HCT116 (cell line): ENCODE data around the gene CRISP1.

Source experiments
- CEBPB ChIP-seq: IDR thresholded peaks from 2 replicates; pipeline ENCODE4 v1.6.1; 2012; ENCODE audit warnings: low read depth
- EZH2 ChIP-seq: fragments of 200-600 bp; sonication (generic); IDR thresholded peaks from 2 replicates; pipeline ENCODE4 v1.6.1; 2017; ENCODE audit warnings: antibody characterized with exemption, mixed run types
- POLR2A ChIP-seq: IDR thresholded peaks from 2 replicates; pipeline ENCODE4 v1.7.0; 2011; ENCODE audit warnings: borderline replicate concordance; ENCODE audit not compliant: insufficient read depth, insufficient read length; ENCODE audit errors: extremely low read depth
- POLR2AphosphoS5 ChIP-seq: IDR thresholded peaks from 2 replicates; pipeline ENCODE4 v1.6.1; 2011; ENCODE audit warnings: mild to moderate bottlenecking, low read depth, low read length, moderate library complexity
- ZNF274 ChIP-seq: fragments of 200-500 bp; sonication (Bioruptor generic); IDR thresholded peaks from 2 replicates; pipeline ENCODE4 v1.6.1; 2014; ENCODE audit warnings: mild to moderate bottlenecking, low read depth, low read length, inconsistent platforms
- TF ChIP-seq, protein P1 (sequence below), 3 experiments: fragments of 200-600 bp in 1 of 3; sonication (generic) in 1 of 3; IDR thresholded peaks in 2 of 3; conservative IDR thresholded peaks in 1 of 3; 2 replicates each; pipeline ENCODE4 v1.5.1; 2012 to 2017; ENCODE audit warnings: low read depth in 2 of 3, low read length in 2 of 3, antibody characterized with exemption in 1 of 3, borderline replicate concordance in 1 of 3, control low read depth in 1 of 3, mild to moderate bottlenecking in 1 of 3, mixed read lengths in 1 of 3, mixed run types in 1 of 3, moderate library complexity in 1 of 3; ENCODE audit not compliant: insufficient read depth in 1 of 3

DNA sequence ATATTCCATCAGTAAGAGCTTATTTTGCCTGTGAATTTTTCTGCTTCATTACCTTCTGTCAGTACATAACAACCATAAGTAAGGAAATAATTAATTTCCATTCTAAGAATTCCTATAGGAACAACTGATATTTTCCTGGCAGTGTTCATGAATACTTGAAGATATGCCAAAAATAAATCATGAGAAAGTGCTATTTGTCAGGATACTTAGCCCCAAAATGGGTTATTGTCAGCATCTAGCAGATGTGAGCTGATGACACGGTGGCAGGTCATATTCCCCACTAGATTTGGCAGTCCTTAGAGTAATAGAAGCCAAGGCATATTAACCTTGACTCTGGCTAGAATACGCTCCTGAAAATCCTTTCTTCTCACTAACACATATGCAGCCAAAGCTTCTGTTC, 43.2 kb upstream of the CRISP1 start:
- TF ChIP-seq CEBPB = no peak
- TF ChIP-seq, protein P1, sequence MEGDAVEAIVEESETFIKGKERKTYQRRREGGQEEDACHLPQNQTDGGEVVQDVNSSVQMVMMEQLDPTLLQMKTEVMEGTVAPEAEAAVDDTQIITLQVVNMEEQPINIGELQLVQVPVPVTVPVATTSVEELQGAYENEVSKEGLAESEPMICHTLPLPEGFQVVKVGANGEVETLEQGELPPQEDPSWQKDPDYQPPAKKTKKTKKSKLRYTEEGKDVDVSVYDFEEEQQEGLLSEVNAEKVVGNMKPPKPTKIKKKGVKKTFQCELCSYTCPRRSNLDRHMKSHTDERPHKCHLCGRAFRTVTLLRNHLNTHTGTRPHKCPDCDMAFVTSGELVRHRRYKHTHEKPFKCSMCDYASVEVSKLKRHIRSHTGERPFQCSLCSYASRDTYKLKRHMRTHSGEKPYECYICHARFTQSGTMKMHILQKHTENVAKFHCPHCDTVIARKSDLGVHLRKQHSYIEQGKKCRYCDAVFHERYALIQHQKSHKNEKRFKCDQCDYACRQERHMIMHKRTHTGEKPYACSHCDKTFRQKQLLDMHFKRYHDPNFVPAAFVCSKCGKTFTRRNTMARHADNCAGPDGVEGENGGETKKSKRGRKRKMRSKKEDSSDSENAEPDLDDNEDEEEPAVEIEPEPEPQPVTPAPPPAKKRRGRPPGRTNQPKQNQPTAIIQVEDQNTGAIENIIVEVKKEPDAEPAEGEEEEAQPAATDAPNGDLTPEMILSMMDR (IDR thresholded peaks at IDR 0.05 in 2 of 3, conservative IDR thresholded peaks at IDR 0.05 in 1 of 3; ENCODE audit: borderline replicate concordance in 1 of 3, insufficient read depth in 1 of 3, low read depth in 2 of 3, low read length in 2 of 3) = no peak
- TF ChIP-seq POLR2A = no peak
- no peak for TF ChIP-seq POLR2AphosphoS5
- no peak for TF ChIP-seq EZH2
- no peak for TF ChIP-seq ZNF274
